HG02938 (cell line): ENCODE results near the gene CCDC74B.
"Not testable (repeated sequence)": the region's sequence is repeated elsewhere in the genome, so short reads cannot be mapped to it uniquely, and the experiment has no call there.

Source experiments
- ATAC-seq: cut with Tn5 transposase; IDR thresholded peaks from one replicate; pipeline ENCODE4 v1.9.1; 2021; ENCODE audit warnings: mild to moderate bottlenecking, moderate library complexity; ENCODE audit not compliant: unreplicated experiment

CCDC74B gene

GRCh38 chr2:130169163-130169562 is 24.3 kb upstream of the CCDC74B start:
- not testable (repeated sequence) for ATAC-seq

- not testable (repeated sequence) for ATAC-seq
Observed at GRCh38 chr2:130166611-130167010, 21.7 kb upstream of the CCDC74B start.

GRCh38 chr2:130165293-130166016 is 20.5 kb upstream of the CCDC74B start:
- no peak for ATAC-seq

GRCh38 chr2:130162968-130163367 is 18.1 kb upstream of the CCDC74B start:
- ATAC-seq = no peak

- ATAC-seq = not testable (repeated sequence)
Observed at GRCh38 chr2:130162486-130162885, 17.6 kb upstream of the CCDC74B start.

GRCh38 chr2:130160838-130161705 is 16.2 kb upstream of the CCDC74B start:
- ATAC-seq = not testable (repeated sequence)

- ATAC-seq = no peak
Observed at GRCh38 chr2:130160131-130160530, 15.2 kb upstream of the CCDC74B start.

GRCh38 chr2:130159376-130159775 is 14.5 kb upstream of the CCDC74B start:
- ATAC-seq = not testable (repeated sequence)

GRCh38 chr2:130158631-130159030 is 13.7 kb upstream of the CCDC74B start:
- no peak for ATAC-seq

- ATAC-seq = peak; percentile 84
Observed at GRCh38 chr2:130157825-130158514, 13.1 kb upstream of the CCDC74B start.

- ATAC-seq = peak; percentile 26
Observed at GRCh38 chr2:130157354-130157753, 12.4 kb upstream of the CCDC74B start.

GRCh38 chr2:130156624-130157004 is 11.7 kb upstream of the CCDC74B start:
- no peak for ATAC-seq

- not testable (repeated sequence) for ATAC-seq
Observed at GRCh38 chr2:130155956-130156623, 11.2 kb upstream of the CCDC74B start.

GRCh38 chr2:130154773-130155765 is 10.2 kb upstream of the CCDC74B start:
- no peak for ATAC-seq

- ATAC-seq = not testable (repeated sequence)
Observed at GRCh38 chr2:130154423-130154770, 9.5 kb upstream of the CCDC74B start.

GRCh38 chr2:130153721-130154422 is 9.0 kb upstream of the CCDC74B start:
- not testable (repeated sequence) for ATAC-seq

- no peak for ATAC-seq
Observed at GRCh38 chr2:130152816-130153595, 8.1 kb upstream of the CCDC74B start.

GRCh38 chr2:130152136-130152815 is 7.4 kb upstream of the CCDC74B start:
- ATAC-seq = not testable (repeated sequence)
